Ishikawa (cell line): ENCODE data around the gene SLC36A1.

Source experiments
- EGR1 ChIP-seq: IDR thresholded peaks from 2 replicates; pipeline ENCODE4 v1.6.1; 2012
- FOXM1 ChIP-seq: IDR thresholded peaks from 2 replicates; pipeline ENCODE4 v1.6.1; 2012; ENCODE audit warnings: low read depth, borderline replicate concordance
- MAX ChIP-seq: IDR thresholded peaks from 2 replicates; pipeline ENCODE4 v1.6.1; 2012
- NFIC ChIP-seq: IDR thresholded peaks from 2 replicates; pipeline ENCODE4 v1.6.1; 2012
- RAD21 ChIP-seq: IDR thresholded peaks from 2 replicates; pipeline ENCODE4 v1.6.1; 2012; ENCODE audit warnings: low read depth
- REST ChIP-seq: IDR thresholded peaks from 2 replicates; pipeline ENCODE4 v1.6.1; 2012; ENCODE audit warnings: low read depth, mild to moderate bottlenecking
- TAF1 ChIP-seq: IDR thresholded peaks from 2 replicates; pipeline ENCODE4 v1.6.1; 2012; ENCODE audit warnings: low read depth, mild to moderate bottlenecking
- TCF12 ChIP-seq: IDR thresholded peaks from 2 replicates; pipeline ENCODE4 v1.6.1; 2012; ENCODE audit warnings: low read depth
- YY1 ChIP-seq: IDR thresholded peaks from 2 replicates; pipeline ENCODE4 v1.6.1; 2012; ENCODE audit warnings: low read depth

GRCh38 chr5:151458314-151458713, 10.9 kb downstream of the SLC36A1 start:
- TF ChIP-seq FOXM1, result no peak
- no peak for TF ChIP-seq TAF1
- TF ChIP-seq MAX, result no peak
- TF ChIP-seq NFIC, result no peak
- no peak for TF ChIP-seq EGR1
- TF ChIP-seq RAD21, result no peak
- no peak for TF ChIP-seq REST
- no peak for TF ChIP-seq TCF12
- no peak for TF ChIP-seq YY1
